Endothelial cell of umbilical vein (primary cell): ENCODE results near the gene EFHD1. TPM values are rescaled to one million over a fixed set of nuclear protein-coding genes. Genes with fewer than 3 reads are reported as not detected.
A peak's percentile ranks its signal among the peaks of the same experiment; 100 is the strongest.

Source experiments
- Bru-seq: library from RNA; stranded (reverse); fragments of 400-500 nt; gene quantifications from one replicate; lab custom pipeline; 2021; lab: Mats Ljungman, UMichigan
- BruChase-seq, 2 experiments: library from RNA; stranded (reverse); fragments of 400-500 nt; gene quantifications; one replicate each; lab custom pipeline; 2021; lab: Mats Ljungman, UMichigan
- BruUV-seq: library from RNA; stranded (reverse); fragments of 400-500 nt; replicated peaks from 2 replicates; lab custom pipeline; 2021; lab: Mats Ljungman, UMichigan
- CTCF ChIA-PET: fragments of 300-600, 350-600 bp; sonication (Branson Sonifier 250); formaldehyde crosslinking; loops from one replicate; lab custom pipeline; 2021; ENCODE audit warnings: antibody characterized with exemption, inconsistent platforms; lab: Charles Lee
- POLR2A ChIA-PET: fragments of 300-600, 350-600 bp; sonication (Branson Sonifier 250); formaldehyde crosslinking; loops from one replicate; lab custom pipeline; 2021; ENCODE audit warnings: antibody characterized with exemption, inconsistent platforms; lab: Charles Lee
- DNase-seq: peaks from one replicate; pipeline ENCODE4 v3.0.0-alpha.2; 2011; ENCODE audit warnings: low read depth, low spot score
- FAIRE-seq: peaks from 2 replicates; lab custom pipeline; 2011; peaks lifted over from hg19 to GRCh38; lab: Jason Lieb, UNC
- H2AFZ ChIP-seq: 2 replicates; pipeline ENCODE4 v1.6.0; 2012; ENCODE audit warnings: low read depth, low read length, control low read depth, inconsistent platforms
- H3K27ac ChIP-seq: 2 replicates; pipeline ENCODE4 v1.5.1; 2011; ENCODE audit warnings: low read depth, mild to moderate bottlenecking, control low read depth, low read length, moderate library complexity; ENCODE audit not compliant: insufficient read depth
- H3K27me3 ChIP-seq, 2 experiments: 2 replicates each; pipeline versions ENCODE4 v1.6.0 to v1.6.1; 2011; ENCODE audit warnings: low read length in 2 of 2, mixed read lengths in 1 of 2; ENCODE audit not compliant: control insufficient read depth in 2 of 2, insufficient read depth in 2 of 2
- H3K36me3 ChIP-seq, 2 experiments: 2 replicates in 1 of 2; 3 replicates in 1 of 2; pipeline ENCODE4 v1.5.1; 2011; ENCODE audit warnings: low read length in 2 of 2, mild to moderate bottlenecking in 1 of 2, moderate library complexity in 1 of 2; ENCODE audit not compliant: control insufficient read depth in 2 of 2, insufficient read depth in 2 of 2; ENCODE audit errors: extremely low read depth in 1 of 2
- H3K4me1 ChIP-seq: 3 replicates; pipeline ENCODE4 v1.5.1; 2011; ENCODE audit warnings: mild to moderate bottlenecking, low read length; ENCODE audit not compliant: control insufficient read depth, insufficient read depth; ENCODE audit errors: extremely low read depth
- H3K4me2 ChIP-seq: 2 replicates; pipeline ENCODE4 v1.6.1; 2011; ENCODE audit warnings: low read length, control low read depth, mixed read lengths; ENCODE audit not compliant: insufficient read depth
- H3K4me3 ChIP-seq, 3 experiments: fragments of 200-600 bp in 1 of 3; sonication (generic), shearing (Covaris generic) in 1 of 3; replicated peaks in 1 of 3; 2 replicates each; pipeline ENCODE4 v1.5.1; 2011 to 2016; ENCODE audit warnings: control low read depth in 3 of 3, low read length in 3 of 3, mild to moderate bottlenecking in 2 of 3, inconsistent platforms in 1 of 3, low read depth in 1 of 3, moderate library complexity in 1 of 3; ENCODE audit not compliant: insufficient read depth in 1 of 3
- H3K79me2 ChIP-seq: 2 replicates; pipeline ENCODE4 v1.6.0; 2012; ENCODE audit warnings: low read length, inconsistent platforms; ENCODE audit not compliant: control insufficient read depth, insufficient read depth
- H3K9ac ChIP-seq: replicated peaks from 2 replicates; pipeline ENCODE3; 2011; ENCODE audit warnings: low read length, control low read depth; ENCODE audit not compliant: insufficient read depth; ENCODE audit errors: extremely low read depth
- H3K9me1 ChIP-seq: replicated peaks from 3 replicates; pipeline ENCODE4 v1.6.0; 2011; ENCODE audit warnings: mild to moderate bottlenecking, low read length; ENCODE audit not compliant: control insufficient read depth, insufficient read depth; ENCODE audit errors: extremely low read depth
- H3K9me3 ChIP-seq: replicated peaks from 2 replicates; pipeline ENCODE4 v1.5.1; 2012; ENCODE audit warnings: low read length, inconsistent platforms; ENCODE audit not compliant: control insufficient read depth, insufficient read depth
- H4K20me1 ChIP-seq: replicated peaks from 2 replicates; pipeline ENCODE3; 2011; ENCODE audit warnings: mild to moderate bottlenecking, low read length; ENCODE audit not compliant: control insufficient read depth, insufficient read depth; ENCODE audit errors: extremely low read depth
- EZH2 ChIP-seq: IDR thresholded peaks from 2 replicates; pipeline ENCODE4 v1.6.1; 2012; ENCODE audit warnings: borderline replicate concordance, low read depth, mild to moderate bottlenecking, moderate library complexity, low read length, inconsistent platforms; ENCODE audit not compliant: severe bottlenecking
- FOS ChIP-seq: IDR thresholded peaks from 2 replicates; pipeline ENCODE4 v1.6.1; 2011; ENCODE audit warnings: mild to moderate bottlenecking, low read length, moderate library complexity, borderline replicate concordance; ENCODE audit not compliant: insufficient read depth
- GATA2 ChIP-seq: IDR thresholded peaks from 2 replicates; pipeline ENCODE4 v1.7.0; 2011; ENCODE audit warnings: low read depth, mild to moderate bottlenecking, moderate library complexity, mixed read lengths, low read length; ENCODE audit not compliant: insufficient read length, insufficient read depth
- JUN ChIP-seq: IDR thresholded peaks from 2 replicates; pipeline ENCODE4 v1.6.1; 2011; ENCODE audit warnings: borderline replicate concordance, low read depth; ENCODE audit not compliant: insufficient read length, insufficient read depth
- MYC ChIP-seq: IDR thresholded peaks from one replicate; pipeline ENCODE4 v1.6.1; 2011; ENCODE audit warnings: mild to moderate bottlenecking, low read depth, low read length
- POLR2A ChIP-seq: IDR thresholded peaks from 2 replicates; pipeline ENCODE4 v1.6.1; 2012; ENCODE audit warnings: low read depth, mild to moderate bottlenecking, control low read depth, low read length
- POLR2AphosphoS5 ChIP-seq: IDR thresholded peaks from 2 replicates; pipeline ENCODE4 v1.6.1; 2012; ENCODE audit warnings: low read depth, mild to moderate bottlenecking, control low read depth, low read length, moderate library complexity; ENCODE audit not compliant: insufficient read depth
- dilution Hi-C: fragments of 300-500 bp; cut with MboI; formaldehyde crosslinking; loops from one replicate; pipeline ENCODE4 v1.15.0; 2019; ENCODE audit warnings: low sequenced_read_pairs; ENCODE audit not compliant: extremely low pct_ligation_motif_present
- intact Hi-C: fragments of 100-400 bp; cut with micrococcal nuclease; formaldehyde crosslinking; loops from one replicate; pipeline ENCODE4 v1.10.0; 2022
- long read RNA-seq: library from polyadenylated mRNA; stranded (forward); transcript quantifications from one replicate; pipeline ENCODE4 v2.0.0, GENCODE V29; 2021
- polyA minus RNA-seq, 3 experiments: library from RNA; depleted of rRNA, polyadenylated mRNA; stranded (reverse); fragments of >200 nt; gene quantifications; 1 replicate in 1 of 3; 2 replicates in 2 of 3; pipeline ENCODE4 v1.2.3, GENCODE V29; 2011
- polyA plus RNA-seq, 4 experiments: library from polyadenylated mRNA; depleted of rRNA in 3 of 4; stranded (reverse) in 3 of 4; unstranded in 1 of 4; fragments of >200 nt; gene quantifications; 2 replicates each; pipeline versions ENCODE4 v1.2.1 to v1.2.3, GENCODE V29; 2011 to 2012; ENCODE audit warnings: missing spikeins in 1 of 4
- total RNA-seq: library from RNA; stranded (reverse); gene quantifications from 2 replicates; pipeline ENCODE4 v1.2.3, GENCODE V29; 2021
- TF ChIP-seq, protein P1 (sequence below): IDR thresholded peaks from 2 replicates; pipeline ENCODE4 v1.6.1; 2011; ENCODE audit not compliant: insufficient read depth, insufficient read length
- TF ChIP-seq, protein P2 (sequence below), 2 donors: IDR thresholded peaks; 1 replicate in 1 of 2; 2 replicates in 1 of 2; pipeline ENCODE4 v1.5.1; 2011; ENCODE audit warnings: low read length in 2 of 2, mild to moderate bottlenecking in 2 of 2, moderate library complexity in 2 of 2, control low read depth in 1 of 2, inconsistent platforms in 1 of 2, low read depth in 1 of 2; ENCODE audit not compliant: insufficient read depth in 1 of 2; ENCODE audit errors: extremely low read depth in 1 of 2

The EFHD1 gene, protein sequence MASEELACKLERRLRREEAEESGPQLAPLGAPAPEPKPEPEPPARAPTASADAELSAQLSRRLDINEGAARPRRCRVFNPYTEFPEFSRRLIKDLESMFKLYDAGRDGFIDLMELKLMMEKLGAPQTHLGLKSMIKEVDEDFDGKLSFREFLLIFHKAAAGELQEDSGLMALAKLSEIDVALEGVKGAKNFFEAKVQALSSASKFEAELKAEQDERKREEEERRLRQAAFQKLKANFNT
- not detected in 2 replicates for total RNA-seq
- 0.13 and 0.18 TPM in 2 replicates for polyA plus RNA-seq
- polyA plus RNA-seq (2011; cell fraction: cytosol; rRNA removed): 0.10 TPM in 1 of 2 replicates, not detected in the other
- not detected in 2 replicates for polyA plus RNA-seq (2011; cell fraction: nucleus; rRNA removed)
- polyA plus RNA-seq (2012): 0.50 and 0.55 TPM in 2 replicates
- polyA minus RNA-seq: not detected in 2 replicates
- not detected for polyA minus RNA-seq (2011; cell fraction: cytosol; rRNA and poly(A)+ RNA removed)
- polyA minus RNA-seq (2011; cell fraction: nucleus; rRNA and poly(A)+ RNA removed): not detected in 2 replicates
- Bru-seq, nascent RNA: percentile 6 among the genes with signal in this experiment
- percentile 8 among the genes with signal in this experiment for BruChase-seq, experiment 1, labeled RNA remaining after a 6-hour chase
- percentile 9 among the genes with signal in this experiment for BruChase-seq, experiment 2, labeled RNA remaining after a 2-hour chase
- long read RNA-seq: 0 reads

DNA sequence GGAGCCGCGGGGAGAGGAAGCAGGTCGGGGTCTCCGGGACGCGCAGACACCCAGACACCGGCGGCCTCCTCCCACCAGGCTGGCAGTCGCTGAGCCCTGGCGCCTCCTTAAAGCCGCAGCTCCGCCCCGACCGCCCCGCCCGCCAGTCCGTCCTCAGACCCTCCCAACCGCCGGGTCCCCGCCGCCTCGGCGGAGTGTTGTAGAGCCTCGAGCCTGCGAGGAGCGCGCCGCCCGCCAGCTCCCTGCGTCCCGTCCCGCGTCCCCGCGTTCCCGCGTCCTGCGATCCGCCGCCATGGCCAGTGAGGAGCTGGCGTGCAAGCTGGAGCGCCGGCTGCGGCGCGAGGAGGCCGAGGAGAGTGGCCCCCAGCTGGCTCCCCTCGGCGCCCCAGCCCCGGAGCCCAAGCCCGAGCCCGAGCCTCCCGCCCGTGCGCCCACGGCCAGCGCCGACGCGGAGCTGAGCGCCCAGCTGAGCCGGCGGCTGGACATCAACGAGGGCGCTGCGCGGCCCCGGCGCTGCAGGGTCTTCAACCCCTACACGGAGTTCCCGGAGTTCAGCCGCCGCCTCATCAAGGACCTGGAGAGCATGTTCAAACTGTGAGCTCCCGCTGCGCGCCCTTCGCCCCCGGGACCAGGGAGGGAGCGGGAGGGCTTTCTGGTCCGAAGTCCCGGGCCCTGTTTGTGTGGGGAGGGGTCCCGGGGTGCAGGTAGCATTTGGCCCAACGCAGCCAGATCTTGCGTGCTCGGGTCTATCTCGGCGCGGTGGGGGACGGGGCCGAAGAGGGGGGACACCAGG, at the start of gene EFHD1:
TSS of gene EFHD1 (plus strand) at position 192 of the 793 bp plus-strand sequence. CDS start at position 293, 101 bp downstream.
- Histone ChIP-seq H2AFZ (peak within 1 kb of the TSS; percentile 68), H3K9ac (no peak within 1 kb of the TSS), H3K36me3 (no peaks in the 10 kb centered on the region), H3K4me3 (peak within 1 kb of the TSS; percentile 1 to 45 (median 29)), H4K20me1 (no peaks in the 10 kb centered on the region), H3K27me3 (peaks cover 28 to 37% of the 10 kb centered on the region in 2 experiments), H3K9me1 (no peaks in the 10 kb centered on the region), H3K4me1 (peaks cover 4% of the 10 kb centered on the region), H3K4me2 (peak within 1 kb of the TSS; percentile 62), H3K9me3 (no peaks in the 10 kb centered on the region), H3K79me2 (no peaks in the 10 kb centered on the region), H3K27ac (no peak within 1 kb of the TSS)
- ChIA-PET CTCF (interaction anchor here (0.9 to 2.3 kb wide), 8 partner anchors 10 to 63 kb away, joined by 3 to 11 read pairs (median 5); partner anchors contain the start of gene GIGYF2), POLR2A (no interaction called here)
- intact Hi-C loops: no loop called here
- peak; percentile 65 for DNase-seq
- FAIRE-seq: no peak
- no peak for TF ChIP-seq POLR2A
- no peak for TF ChIP-seq GATA2
- TF ChIP-seq, protein P1, sequence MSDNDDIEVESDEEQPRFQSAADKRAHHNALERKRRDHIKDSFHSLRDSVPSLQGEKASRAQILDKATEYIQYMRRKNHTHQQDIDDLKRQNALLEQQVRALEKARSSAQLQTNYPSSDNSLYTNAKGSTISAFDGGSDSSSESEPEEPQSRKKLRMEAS: no peak
- TF ChIP-seq EZH2: no peak
- TF ChIP-seq, protein P2, sequence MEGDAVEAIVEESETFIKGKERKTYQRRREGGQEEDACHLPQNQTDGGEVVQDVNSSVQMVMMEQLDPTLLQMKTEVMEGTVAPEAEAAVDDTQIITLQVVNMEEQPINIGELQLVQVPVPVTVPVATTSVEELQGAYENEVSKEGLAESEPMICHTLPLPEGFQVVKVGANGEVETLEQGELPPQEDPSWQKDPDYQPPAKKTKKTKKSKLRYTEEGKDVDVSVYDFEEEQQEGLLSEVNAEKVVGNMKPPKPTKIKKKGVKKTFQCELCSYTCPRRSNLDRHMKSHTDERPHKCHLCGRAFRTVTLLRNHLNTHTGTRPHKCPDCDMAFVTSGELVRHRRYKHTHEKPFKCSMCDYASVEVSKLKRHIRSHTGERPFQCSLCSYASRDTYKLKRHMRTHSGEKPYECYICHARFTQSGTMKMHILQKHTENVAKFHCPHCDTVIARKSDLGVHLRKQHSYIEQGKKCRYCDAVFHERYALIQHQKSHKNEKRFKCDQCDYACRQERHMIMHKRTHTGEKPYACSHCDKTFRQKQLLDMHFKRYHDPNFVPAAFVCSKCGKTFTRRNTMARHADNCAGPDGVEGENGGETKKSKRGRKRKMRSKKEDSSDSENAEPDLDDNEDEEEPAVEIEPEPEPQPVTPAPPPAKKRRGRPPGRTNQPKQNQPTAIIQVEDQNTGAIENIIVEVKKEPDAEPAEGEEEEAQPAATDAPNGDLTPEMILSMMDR (IDR thresholded peaks at IDR 0.05; ENCODE audit: extremely low read depth in 1 of 2, insufficient read depth in 1 of 2, low read depth in 1 of 2, low read length in 2 of 2): no peak
- no peak for TF ChIP-seq FOS
- no peak for TF ChIP-seq MYC
- TF ChIP-seq JUN: no peak
- TF ChIP-seq POLR2AphosphoS5: no peak
- BruUV-seq: no TSS peak
- dilution Hi-C loops: no loop called here
